OCI-LY1 (cell line): ENCODE data around the gene MAP1S.

Experiments used
- H2AFZ ChIP-seq: fragments of 200-600 bp; sonication (generic), shearing (Covaris generic); 2 replicates; pipeline ENCODE4 v1.6.0; 2014; ENCODE audit warnings: antibody characterized with exemption, mild to moderate bottlenecking, low read length
- H3F3A ChIP-seq: fragments of 200-600 bp; sonication (generic), shearing (Covaris generic); 2 replicates; pipeline ENCODE4 v1.6.0; 2014; ENCODE audit warnings: mild to moderate bottlenecking, antibody characterized with exemption, low read length, moderate library complexity; ENCODE audit not compliant: insufficient read depth
- H3K27ac ChIP-seq: fragments of 200-600 bp; sonication (generic); 2 replicates; pipeline ENCODE4 v1.5.1; 2014; ENCODE audit warnings: low read length, mixed run types, mild to moderate bottlenecking, low read depth; ENCODE audit not compliant: poor library complexity, severe bottlenecking
- H3K27me3 ChIP-seq: fragments of 200-600 bp; sonication (generic); 2 replicates; pipeline ENCODE4 v1.6.0; 2014; ENCODE audit warnings: antibody characterized with exemption, mild to moderate bottlenecking, low read length, moderate library complexity; ENCODE audit not compliant: insufficient read depth
- H3K36me3 ChIP-seq: fragments of 200-600 bp; sonication (generic); 2 replicates; pipeline ENCODE4 v1.6.1; 2014; ENCODE audit warnings: mild to moderate bottlenecking, antibody characterized with exemption, low read length, moderate library complexity, mixed read lengths; ENCODE audit not compliant: insufficient read depth
- H3K4me1 ChIP-seq: fragments of 200-600 bp; sonication (generic); 2 replicates; pipeline ENCODE4 v1.5.1; 2014; ENCODE audit warnings: mild to moderate bottlenecking, low read length, moderate library complexity; ENCODE audit not compliant: insufficient read depth, severe bottlenecking
- H3K4me2 ChIP-seq: fragments of 200-600 bp; sonication (generic), shearing (Covaris generic); 2 replicates; pipeline ENCODE4 v1.6.1; 2014; ENCODE audit warnings: low read length
- H3K4me3 ChIP-seq: fragments of 200-600 bp; sonication (generic); 2 replicates; pipeline ENCODE4 v1.5.1; 2014; ENCODE audit warnings: low read length, low read depth, mild to moderate bottlenecking, mixed read lengths; ENCODE audit not compliant: poor library complexity, severe bottlenecking
- H3K79me2 ChIP-seq: fragments of 200-600 bp; shearing (Covaris generic); 2 replicates; pipeline ENCODE4 v1.6.1; 2016; ENCODE audit warnings: mixed run types, low read length, mixed read lengths; ENCODE audit not compliant: insufficient read depth
- H3K9ac ChIP-seq: fragments of 200-600 bp; sonication (generic), shearing (Covaris generic); 2 replicates; pipeline ENCODE4 v1.6.1; 2014; ENCODE audit warnings: mild to moderate bottlenecking, low read length, mixed read lengths
- H3K9me2 ChIP-seq: fragments of 200-600 bp; sonication (generic), shearing (Covaris generic); 2 replicates; pipeline ENCODE4 v1.6.1; 2014; ENCODE audit warnings: low read depth, mild to moderate bottlenecking, low read length, mixed read lengths
- H3K9me3 ChIP-seq: fragments of 200-600 bp; shearing (Covaris generic); 2 replicates; pipeline ENCODE4 v1.6.1; 2014; ENCODE audit warnings: low read length, mixed read lengths
- H4K20me1 ChIP-seq: fragments of 200-600 bp; sonication (generic), shearing (Covaris generic); 2 replicates; pipeline ENCODE4 v1.6.0; 2016; ENCODE audit warnings: mild to moderate bottlenecking, low read length; ENCODE audit not compliant: insufficient read depth
- CTCF ChIP-seq: fragments of 200-600 bp; sonication (generic), shearing (Covaris generic); IDR thresholded peaks from 2 replicates; pipeline ENCODE4 v1.5.1; 2017; ENCODE audit warnings: mild to moderate bottlenecking, antibody characterized with exemption, low read length, moderate library complexity, mixed read lengths
- EZH2 ChIP-seq: fragments of 200-600 bp; sonication (generic), shearing (Covaris generic); IDR thresholded peaks from 2 replicates; pipeline ENCODE4 v1.8.0; 2017; ENCODE audit warnings: borderline replicate concordance, mixed run types, mild to moderate bottlenecking, antibody characterized with exemption, low read length, moderate library complexity, mixed read lengths

The MAP1S gene

GRCh38 chr19:17682273-17682672, 37.0 kb upstream of the MAP1S start:
- Histone ChIP-seq H3K9me3 (no peaks in the 10 kb centered on the region), H3K36me3 (no peaks in the 10 kb centered on the region), H3F3A (no peaks in the 10 kb centered on the region), H4K20me1 (no peaks in the 10 kb centered on the region), H3K27ac (no peak overlapping the region), H3K4me3 (no peak overlapping the region), H3K4me1 (no peaks in the 10 kb centered on the region), H3K9ac (no peak overlapping the region), H2AFZ (no peak overlapping the region), H3K9me2 (no peaks in the 10 kb centered on the region), H3K27me3 (peaks cover 4% of the 10 kb centered on the region; the same call in 1 of the 2 replicates), H3K4me2 (no peak overlapping the region), H3K79me2 (no peaks in the 10 kb centered on the region)
- TF ChIP-seq EZH2 (no peak), CTCF (no peak)

- Histone ChIP-seq H3K4me3 (no peak overlapping the region), H3K4me2 (no peak overlapping the region), H3K9me3 (no peaks in the 10 kb centered on the region), H3K4me1 (no peaks in the 10 kb centered on the region), H3F3A (no peaks in the 10 kb centered on the region), H3K79me2 (no peaks in the 10 kb centered on the region), H3K27ac (no peak overlapping the region), H4K20me1 (no peaks in the 10 kb centered on the region), H3K9me2 (no peaks in the 10 kb centered on the region), H2AFZ (no peak overlapping the region), H3K36me3 (no peaks in the 10 kb centered on the region), H3K27me3 (no peaks in the 10 kb centered on the region), H3K9ac (no peak overlapping the region)
- TF ChIP-seq CTCF (no peak), EZH2 (no peak)
Measured at GRCh38 chr19:17683078-17683477, 36.2 kb upstream of the MAP1S start.

DNA sequence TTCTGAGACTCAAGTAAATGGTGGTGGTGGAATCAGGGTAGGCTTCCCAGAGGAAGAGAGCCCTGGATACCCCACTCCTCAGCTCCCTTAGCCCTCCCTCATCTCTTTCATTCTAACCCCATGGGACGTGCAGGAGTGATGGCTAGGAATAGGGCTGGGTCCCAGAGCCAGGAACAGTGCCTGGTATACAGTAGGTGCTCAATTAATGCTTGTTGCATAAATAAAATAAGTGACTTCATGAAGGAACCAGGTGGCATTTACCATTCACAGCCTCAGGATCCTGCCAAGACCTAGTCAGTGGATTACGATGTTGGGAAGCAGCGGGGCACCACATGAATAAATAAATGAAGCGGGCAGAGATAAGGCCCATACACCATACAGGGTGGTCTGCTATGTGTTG, 35.0 kb upstream of the MAP1S start:
- no peaks in the 10 kb centered on the region for H3K36me3 ChIP-seq
- TF ChIP-seq CTCF: no peak
- TF ChIP-seq EZH2: no peak
- H3K4me1 ChIP-seq: no peaks in the 10 kb centered on the region
- no peaks in the 10 kb centered on the region for H3K27me3 ChIP-seq
- no peaks in the 10 kb centered on the region for H3K9me3 ChIP-seq
- no peaks in the 10 kb centered on the region for H3K79me2 ChIP-seq
- H2AFZ ChIP-seq: no peak overlapping the region
- no peak overlapping the region for H3K27ac ChIP-seq
- no peak overlapping the region for H3K4me3 ChIP-seq
- no peaks in the 10 kb centered on the region for H3K9me2 ChIP-seq
- no peaks in the 10 kb centered on the region for H4K20me1 ChIP-seq
- no peak overlapping the region for H3K9ac ChIP-seq
- no peaks in the 10 kb centered on the region for H3F3A ChIP-seq
- H3K4me2 ChIP-seq: no peak overlapping the region
